H1 (cell line): ENCODE data around the gene C5orf58.

Experiments used
- EZH2 ChIP-seq: fragments of 200-600 bp; sonication (generic); IDR thresholded peaks from 2 replicates; pipeline ENCODE4 v1.7.1; 2012; ENCODE audit warnings: low read depth, mild to moderate bottlenecking, moderate library complexity, low read length, inconsistent platforms; ENCODE audit not compliant: severe bottlenecking
- POLR2A ChIP-seq, 2 experiments: IDR thresholded peaks; 1 replicate in 1 of 2; 2 replicates in 1 of 2; pipeline ENCODE4 v1.6.1; 2011; ENCODE audit warnings: low read depth in 2 of 2, low read length in 2 of 2, mild to moderate bottlenecking in 2 of 2; ENCODE audit errors: control extremely low read depth in 1 of 2
- TEAD4 ChIP-seq: IDR thresholded peaks from 2 replicates; pipeline ENCODE4 v1.6.1; 2012; ENCODE audit warnings: low read depth, low read length, inconsistent platforms, mixed read lengths
- TF ChIP-seq, protein P1 (sequence below): IDR thresholded peaks from 2 replicates; pipeline ENCODE4 v1.6.1; 2011; ENCODE audit warnings: low read depth, mild to moderate bottlenecking, low read length; ENCODE audit not compliant: insufficient read depth
- TF ChIP-seq, protein P2 (sequence below), 3 experiments: IDR thresholded peaks; 1 replicate in 2 of 3; 2 replicates in 1 of 3; pipeline versions ENCODE4 v1.5.1 to v1.6.1; 2011; ENCODE audit warnings: low read length in 3 of 3, mild to moderate bottlenecking in 3 of 3, inconsistent platforms in 2 of 3, low read depth in 1 of 3, moderate library complexity in 1 of 3; ENCODE audit not compliant: insufficient read depth in 1 of 3; ENCODE audit errors: control extremely low read depth in 1 of 3

DNA sequence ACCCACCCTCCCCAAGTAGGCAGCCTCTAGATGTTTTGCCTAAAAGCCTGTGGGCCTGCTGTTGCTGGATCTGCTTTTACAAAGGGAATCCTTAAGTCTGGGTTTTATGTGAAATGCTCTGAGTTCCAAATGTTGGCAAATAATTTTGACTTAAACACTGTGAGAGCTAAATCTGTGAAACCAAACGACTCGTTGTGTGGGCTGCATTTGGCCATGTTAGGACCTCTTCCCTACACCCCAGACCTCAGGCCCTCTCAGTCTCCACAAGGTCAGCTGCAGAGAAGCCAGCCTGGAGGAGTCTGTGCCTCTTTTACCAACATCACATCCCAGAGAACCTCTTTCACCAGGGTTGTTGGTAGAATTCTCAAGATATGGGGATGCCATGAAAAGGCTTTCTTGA, 55.4 kb downstream of the C5orf58 start:
- TF ChIP-seq EZH2 (no peak), TEAD4 (no peak), POLR2A (IDR thresholded peaks at IDR 0.05; ENCODE audit: control extremely low read depth in 1 of 2, low read depth in 2 of 2, low read length in 2 of 2) (no peak)
- TF ChIP-seq, protein P1, sequence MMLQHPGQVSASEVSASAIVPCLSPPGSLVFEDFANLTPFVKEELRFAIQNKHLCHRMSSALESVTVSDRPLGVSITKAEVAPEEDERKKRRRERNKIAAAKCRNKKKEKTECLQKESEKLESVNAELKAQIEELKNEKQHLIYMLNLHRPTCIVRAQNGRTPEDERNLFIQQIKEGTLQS: no peak
- TF ChIP-seq, protein P2, sequence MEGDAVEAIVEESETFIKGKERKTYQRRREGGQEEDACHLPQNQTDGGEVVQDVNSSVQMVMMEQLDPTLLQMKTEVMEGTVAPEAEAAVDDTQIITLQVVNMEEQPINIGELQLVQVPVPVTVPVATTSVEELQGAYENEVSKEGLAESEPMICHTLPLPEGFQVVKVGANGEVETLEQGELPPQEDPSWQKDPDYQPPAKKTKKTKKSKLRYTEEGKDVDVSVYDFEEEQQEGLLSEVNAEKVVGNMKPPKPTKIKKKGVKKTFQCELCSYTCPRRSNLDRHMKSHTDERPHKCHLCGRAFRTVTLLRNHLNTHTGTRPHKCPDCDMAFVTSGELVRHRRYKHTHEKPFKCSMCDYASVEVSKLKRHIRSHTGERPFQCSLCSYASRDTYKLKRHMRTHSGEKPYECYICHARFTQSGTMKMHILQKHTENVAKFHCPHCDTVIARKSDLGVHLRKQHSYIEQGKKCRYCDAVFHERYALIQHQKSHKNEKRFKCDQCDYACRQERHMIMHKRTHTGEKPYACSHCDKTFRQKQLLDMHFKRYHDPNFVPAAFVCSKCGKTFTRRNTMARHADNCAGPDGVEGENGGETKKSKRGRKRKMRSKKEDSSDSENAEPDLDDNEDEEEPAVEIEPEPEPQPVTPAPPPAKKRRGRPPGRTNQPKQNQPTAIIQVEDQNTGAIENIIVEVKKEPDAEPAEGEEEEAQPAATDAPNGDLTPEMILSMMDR (IDR thresholded peaks at IDR 0.05; ENCODE audit: control extremely low read depth in 1 of 3, insufficient read depth in 1 of 3, low read depth in 1 of 3, low read length in 3 of 3): no peak
